ENCODE measurements around the gene CPSF6. TPM values are rescaled to one million over a fixed set of nuclear protein-coding genes. Genes with fewer than 3 reads are reported as not detected.
A peak's percentile ranks its signal among the peaks of the same experiment; 100 is the strongest.

The CPSF6 gene
- total and polyA plus RNA-seq, 2 of the 4 experiments (the other 2 are of a cell fraction): 9.1 to 39.3 TPM

DNA sequence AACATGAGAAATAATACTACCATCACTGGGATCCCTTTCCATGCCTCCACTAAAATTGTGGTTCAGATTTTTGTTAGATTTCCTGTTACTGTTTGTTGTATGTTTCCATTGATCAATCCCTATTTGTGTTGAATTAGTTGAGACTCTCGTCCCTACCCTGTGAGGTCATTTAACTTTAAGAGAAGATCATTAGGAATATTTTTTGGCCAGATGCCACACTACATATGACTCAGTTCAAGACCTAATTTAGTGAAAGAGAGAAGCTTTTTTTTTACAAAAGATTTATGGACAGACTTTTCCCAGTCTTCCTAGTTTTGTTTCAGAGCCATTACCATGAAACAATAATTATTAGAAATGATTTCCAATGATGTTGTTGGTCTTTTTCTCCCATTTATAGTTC, 35.5 kb downstream of the CPSF6 start:
- CTCF ChIA-PET: no interaction called here
- intact Hi-C loops (cut with micrococcal nuclease): no loop called here
- Histone ChIP-seq H4K91ac (ENCODE audit: insufficient read depth, low read depth, low read length) (no peak overlapping the region), H3K9ac (ENCODE audit: low read depth, low read length) (no peak overlapping the region), H3K14ac (replicated peaks; ENCODE audit: low read depth, low read length) (no peak overlapping the region), H3K4me3 (ENCODE audit: insufficient read depth, low read depth, low read length) (no peak overlapping the region), H2BK120ac (ENCODE audit: low read depth, low read length) (no peak overlapping the region), H2AK9ac (replicated peaks; ENCODE audit: low read depth, low read length, poor library complexity) (no peak overlapping the region), H3K23ac (ENCODE audit: low read depth, low read length) (no peak overlapping the region), H3K56ac (ENCODE audit: extremely low read depth, insufficient read depth, low read length) (no peak overlapping the region), H2BK20ac (ENCODE audit: low read depth, low read length) (no peak overlapping the region), H4K5ac (ENCODE audit: low read depth, low read length) (no peak overlapping the region), H2AK5ac (ENCODE audit: low read depth, low read length) (no peak overlapping the region), H3K27me3 (ENCODE audit: control insufficient read depth, insufficient read depth, low read length) (no peaks in the 10 kb centered on the region), H3K36me3 (ENCODE audit: control insufficient read depth, insufficient read depth, low read length) (peaks cover 2% of the 10 kb centered on the region; the same call in 1 of the 2 replicates), H4K8ac (ENCODE audit: low read depth in 2 of 2, low read length in 2 of 2) (no peak overlapping the region), H3K27ac (ENCODE audit: insufficient read depth, low read length) (no peak overlapping the region), H3K18ac (ENCODE audit: low read depth, low read length) (no peak overlapping the region), H3K9me3 (ENCODE audit: control insufficient read depth, insufficient read depth, low read length) (no peaks in the 10 kb centered on the region), H2BK15ac (ENCODE audit: low read depth, low read length) (no peak overlapping the region), H3K4ac (ENCODE audit: low read depth, low read length) (no peak overlapping the region), H3K4me2 (ENCODE audit: low read depth, low read length) (no peak overlapping the region), H2BK5ac (ENCODE audit: low read depth, low read length, poor library complexity, severe bottlenecking) (no peak overlapping the region), H4K20me1 (ENCODE audit: insufficient read depth, low read length) (no peaks in the 10 kb centered on the region), H3K79me1 (ENCODE audit: low read depth in 1 of 2, low read length in 2 of 2) (peaks cover 3 to 7% of the 10 kb centered on the region in 2 experiments; a peak in 2 of 4 replicates), H2AFZ (replicated peaks; ENCODE audit: low read length, poor library complexity) (no peak overlapping the region), H3K4me1 (ENCODE audit: control insufficient read depth, insufficient read depth, low read length) (no peaks in the 10 kb centered on the region), H3K9me1 (ENCODE audit: insufficient read depth, low read length) (0 out of 2 replicates have a peak, but pooled peaks cover 2% of the 10 kb centered on the region)
- dilution Hi-C loops (cut with HindIII; ENCODE audit: low sequenced_read_pairs, unreplicated experiment): no loop called here
- DNase-seq (peak; percentile 48), ATAC-seq (ENCODE audit: low read depth) (no peak)
- TF ChIP-seq SMC3 (IDR thresholded peaks at IDR 0.05; ENCODE audit: low read depth, low read length): no peak
- no peak for TF ChIP-seq FOS (IDR thresholded peaks at IDR 0.05; ENCODE audit: low read depth, low read length)
- no peak for TF ChIP-seq CEBPB (IDR thresholded peaks at IDR 0.05; ENCODE audit: low read depth, low read length)
- no peak for TF ChIP-seq BHLHE40 (IDR thresholded peaks at IDR 0.05; ENCODE audit: low read depth, low read length)
- no peak for TF ChIP-seq RCOR1 (IDR thresholded peaks at IDR 0.05; ENCODE audit: insufficient replicate concordance, low read length)
- TF ChIP-seq, protein P1, sequence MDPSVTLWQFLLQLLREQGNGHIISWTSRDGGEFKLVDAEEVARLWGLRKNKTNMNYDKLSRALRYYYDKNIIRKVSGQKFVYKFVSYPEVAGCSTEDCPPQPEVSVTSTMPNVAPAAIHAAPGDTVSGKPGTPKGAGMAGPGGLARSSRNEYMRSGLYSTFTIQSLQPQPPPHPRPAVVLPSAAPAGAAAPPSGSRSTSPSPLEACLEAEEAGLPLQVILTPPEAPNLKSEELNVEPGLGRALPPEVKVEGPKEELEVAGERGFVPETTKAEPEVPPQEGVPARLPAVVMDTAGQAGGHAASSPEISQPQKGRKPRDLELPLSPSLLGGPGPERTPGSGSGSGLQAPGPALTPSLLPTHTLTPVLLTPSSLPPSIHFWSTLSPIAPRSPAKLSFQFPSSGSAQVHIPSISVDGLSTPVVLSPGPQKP (IDR thresholded peaks at IDR 0.05; ENCODE audit: borderline replicate concordance, low read depth, low read length): no peak
- TF ChIP-seq, protein P2, sequence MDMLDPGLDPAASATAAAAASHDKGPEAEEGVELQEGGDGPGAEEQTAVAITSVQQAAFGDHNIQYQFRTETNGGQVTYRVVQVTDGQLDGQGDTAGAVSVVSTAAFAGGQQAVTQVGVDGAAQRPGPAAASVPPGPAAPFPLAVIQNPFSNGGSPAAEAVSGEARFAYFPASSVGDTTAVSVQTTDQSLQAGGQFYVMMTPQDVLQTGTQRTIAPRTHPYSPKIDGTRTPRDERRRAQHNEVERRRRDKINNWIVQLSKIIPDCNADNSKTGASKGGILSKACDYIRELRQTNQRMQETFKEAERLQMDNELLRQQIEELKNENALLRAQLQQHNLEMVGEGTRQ (IDR thresholded peaks at IDR 0.05; ENCODE audit: low read depth, low read length): no peak
- TF ChIP-seq, protein P3, sequence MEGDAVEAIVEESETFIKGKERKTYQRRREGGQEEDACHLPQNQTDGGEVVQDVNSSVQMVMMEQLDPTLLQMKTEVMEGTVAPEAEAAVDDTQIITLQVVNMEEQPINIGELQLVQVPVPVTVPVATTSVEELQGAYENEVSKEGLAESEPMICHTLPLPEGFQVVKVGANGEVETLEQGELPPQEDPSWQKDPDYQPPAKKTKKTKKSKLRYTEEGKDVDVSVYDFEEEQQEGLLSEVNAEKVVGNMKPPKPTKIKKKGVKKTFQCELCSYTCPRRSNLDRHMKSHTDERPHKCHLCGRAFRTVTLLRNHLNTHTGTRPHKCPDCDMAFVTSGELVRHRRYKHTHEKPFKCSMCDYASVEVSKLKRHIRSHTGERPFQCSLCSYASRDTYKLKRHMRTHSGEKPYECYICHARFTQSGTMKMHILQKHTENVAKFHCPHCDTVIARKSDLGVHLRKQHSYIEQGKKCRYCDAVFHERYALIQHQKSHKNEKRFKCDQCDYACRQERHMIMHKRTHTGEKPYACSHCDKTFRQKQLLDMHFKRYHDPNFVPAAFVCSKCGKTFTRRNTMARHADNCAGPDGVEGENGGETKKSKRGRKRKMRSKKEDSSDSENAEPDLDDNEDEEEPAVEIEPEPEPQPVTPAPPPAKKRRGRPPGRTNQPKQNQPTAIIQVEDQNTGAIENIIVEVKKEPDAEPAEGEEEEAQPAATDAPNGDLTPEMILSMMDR (conservative IDR thresholded peaks at IDR 0.05; ENCODE audit: low read depth, low read length): no peak
- no peak for TF ChIP-seq NFE2L2 (IDR thresholded peaks at IDR 0.05; ENCODE audit: low read depth, low read length)
- TF ChIP-seq CHD1 (IDR thresholded peaks at IDR 0.05; ENCODE audit: low read depth, low read length): no peak
- TF ChIP-seq MXI1 (IDR thresholded peaks at IDR 0.05; ENCODE audit: borderline replicate concordance, low read depth, low read length): no peak
- no peak for TF ChIP-seq POLR2A (IDR thresholded peaks at IDR 0.05; ENCODE audit: low read depth, low read length)
- no peak for TF ChIP-seq RAD21 (IDR thresholded peaks at IDR 0.05; ENCODE audit: low read length)
- no peak for TF ChIP-seq MAZ (IDR thresholded peaks at IDR 0.05; ENCODE audit: borderline replicate concordance, low read depth, low read length)
- TF ChIP-seq RFX5 (IDR thresholded peaks at IDR 0.05; ENCODE audit: low read depth, low read length): no peak
- no peak for TF ChIP-seq MAFK (IDR thresholded peaks at IDR 0.05; ENCODE audit: low read depth, low read length)
- no CpG with 5 or more reads among the region's 1 CpG for WGBS, 2 experiments (ENCODE audit: extremely low coverage in 2 of 2, insufficient read length in 1 of 2)
- in situ Hi-C loops (cut with MboI; ENCODE audit: low sequenced_read_pairs): no loop called here
- no TSS peak for BruUV-seq (replicated peaks)
- POLR2A ChIA-PET (ENCODE audit: unreplicated experiment): interaction anchor here (0.6 kb wide), 1 partner anchor 9 kb away, joined by 4 read pairs; no protein-coding TSS in a partner anchor

Measured in IMR-90 (cell line).